ENCODE measurements around the gene NETO1.

NETO1 gene

GRCh38 chr18:72826736-72827135, 41.1 kb downstream of the NETO1 start:
- Mint-ChIP-seq H3K36me3 (ENCODE audit: low read depth) (no peaks in the 10 kb centered on the region), H3K4me3 (no peak overlapping the region), H3K27me3 (no peaks in the 10 kb centered on the region), H3K9me3 (no peaks in the 10 kb centered on the region), H3K27ac (no peak overlapping the region), H3K4me1 (ENCODE audit: low read depth) (no peaks in the 10 kb centered on the region)
- intact Hi-C loops (cut with micrococcal nuclease), result loop anchor here (10.0 kb wide), 1 partner anchor 58 kb away; no protein-coding TSS in a partner anchor

GRCh38 chr18:72823345-72823744, 44.4 kb downstream of the NETO1 start:
- Mint-ChIP-seq H3K4me3 (no peak overlapping the region), H3K27me3 (no peaks in the 10 kb centered on the region), H3K9me3 (no peaks in the 10 kb centered on the region), H3K27ac (no peak overlapping the region), H3K36me3 (ENCODE audit: low read depth) (no peaks in the 10 kb centered on the region), H3K4me1 (ENCODE audit: low read depth) (no peaks in the 10 kb centered on the region)
- intact Hi-C loops (cut with micrococcal nuclease), result loop anchor here (10.0 kb wide), 1 partner anchor 61 kb away; no protein-coding TSS in a partner anchor

GRCh38 chr18:72822202-72822601, 45.6 kb downstream of the NETO1 start:
- intact Hi-C loops (cut with micrococcal nuclease), result loop anchor here (10.0 kb wide), 1 partner anchor 63 kb away; no protein-coding TSS in a partner anchor
- no peaks in the 10 kb centered on the region for H3K36me3 Mint-ChIP-seq (ENCODE audit: low read depth)
- H3K4me1 Mint-ChIP-seq (ENCODE audit: low read depth), result no peaks in the 10 kb centered on the region
- no peaks in the 10 kb centered on the region for H3K27me3 Mint-ChIP-seq
- no peak overlapping the region for H3K4me3 Mint-ChIP-seq
- no peaks in the 10 kb centered on the region for H3K9me3 Mint-ChIP-seq
- H3K27ac Mint-ChIP-seq, result no peak overlapping the region

GRCh38 chr18:72820571-72820970, 47.2 kb downstream of the NETO1 start:
- Mint-ChIP-seq H3K27ac (no peak overlapping the region), H3K9me3 (no peaks in the 10 kb centered on the region), H3K4me1 (ENCODE audit: low read depth) (no peaks in the 10 kb centered on the region), H3K36me3 (ENCODE audit: low read depth) (no peaks in the 10 kb centered on the region), H3K4me3 (no peak overlapping the region), H3K27me3 (no peaks in the 10 kb centered on the region)
- intact Hi-C loops (cut with micrococcal nuclease), result loop anchor here (10.0 kb wide), 1 partner anchor 64 kb away; no protein-coding TSS in a partner anchor

- intact Hi-C loops (cut with micrococcal nuclease), result no loop called here
- no peaks in the 10 kb centered on the region for H3K27me3 Mint-ChIP-seq
- no peaks in the 10 kb centered on the region for H3K4me1 Mint-ChIP-seq (ENCODE audit: low read depth)
- no peak overlapping the region for H3K4me3 Mint-ChIP-seq
- no peaks in the 10 kb centered on the region for H3K36me3 Mint-ChIP-seq (ENCODE audit: low read depth)
- H3K9me3 Mint-ChIP-seq, result no peaks in the 10 kb centered on the region
- H3K27ac Mint-ChIP-seq, result no peak overlapping the region
These were observed 48.7 kb downstream of the NETO1 start for GRCh38 chr18:72819050-72819449.

GRCh38 chr18:72811047-72811446, 56.7 kb downstream of the NETO1 start:
- no peaks in the 10 kb centered on the region for H3K36me3 Mint-ChIP-seq (ENCODE audit: low read depth)
- no peaks in the 10 kb centered on the region for H3K9me3 Mint-ChIP-seq
- no peak overlapping the region for H3K27ac Mint-ChIP-seq
- H3K27me3 Mint-ChIP-seq, result no peaks in the 10 kb centered on the region
- intact Hi-C loops (cut with micrococcal nuclease), result no loop called here
- H3K4me3 Mint-ChIP-seq, result no peak overlapping the region
- H3K4me1 Mint-ChIP-seq (ENCODE audit: low read depth), result no peaks in the 10 kb centered on the region

- Mint-ChIP-seq H3K36me3 (ENCODE audit: low read depth) (no peaks in the 10 kb centered on the region), H3K4me3 (no peak overlapping the region), H3K4me1 (ENCODE audit: low read depth) (no peaks in the 10 kb centered on the region), H3K27me3 (no peaks in the 10 kb centered on the region), H3K9me3 (no peaks in the 10 kb centered on the region), H3K27ac (no peak overlapping the region)
- intact Hi-C loops (cut with micrococcal nuclease), result no loop called here
These were observed 59.1 kb downstream of the NETO1 start for GRCh38 chr18:72808680-72809079.

GRCh38 chr18:72799106-72799505, 68.7 kb downstream of the NETO1 start:
- Mint-ChIP-seq H3K27ac (no peak overlapping the region), H3K9me3 (no peaks in the 10 kb centered on the region), H3K36me3 (ENCODE audit: low read depth) (no peaks in the 10 kb centered on the region), H3K27me3 (no peaks in the 10 kb centered on the region), H3K4me3 (no peak overlapping the region), H3K4me1 (ENCODE audit: low read depth) (no peaks in the 10 kb centered on the region)
- intact Hi-C loops (cut with micrococcal nuclease), result no loop called here

GRCh38 chr18:72783530-72783929, 84.3 kb downstream of the NETO1 start:
- no peaks in the 10 kb centered on the region for H3K36me3 Mint-ChIP-seq (ENCODE audit: low read depth)
- H3K27ac Mint-ChIP-seq, result no peak overlapping the region
- H3K27me3 Mint-ChIP-seq, result no peaks in the 10 kb centered on the region
- H3K4me1 Mint-ChIP-seq (ENCODE audit: low read depth), result no peaks in the 10 kb centered on the region
- no peaks in the 10 kb centered on the region for H3K9me3 Mint-ChIP-seq
- H3K4me3 Mint-ChIP-seq, result no peak overlapping the region
- intact Hi-C loops (cut with micrococcal nuclease), result no loop called here

GRCh38 chr18:72774914-72775313, 92.9 kb downstream of the NETO1 start:
- no peaks in the 10 kb centered on the region for H3K4me1 Mint-ChIP-seq (ENCODE audit: low read depth)
- no peaks in the 10 kb centered on the region for H3K27me3 Mint-ChIP-seq
- intact Hi-C loops (cut with micrococcal nuclease), result no loop called here
- no peaks in the 10 kb centered on the region for H3K36me3 Mint-ChIP-seq (ENCODE audit: low read depth)
- no peak overlapping the region for H3K4me3 Mint-ChIP-seq
- H3K27ac Mint-ChIP-seq, result no peak overlapping the region
- no peaks in the 10 kb centered on the region for H3K9me3 Mint-ChIP-seq

GRCh38 chr18:72772916-72773315, 94.9 kb downstream of the NETO1 start:
- Mint-ChIP-seq H3K27me3 (no peaks in the 10 kb centered on the region), H3K4me3 (no peak overlapping the region), H3K36me3 (ENCODE audit: low read depth) (no peaks in the 10 kb centered on the region), H3K4me1 (ENCODE audit: low read depth) (no peaks in the 10 kb centered on the region), H3K9me3 (no peaks in the 10 kb centered on the region), H3K27ac (no peak overlapping the region)
- intact Hi-C loops (cut with micrococcal nuclease), result no loop called here

- H3K9me3 Mint-ChIP-seq, result no peaks in the 10 kb centered on the region
- H3K36me3 Mint-ChIP-seq (ENCODE audit: low read depth), result no peaks in the 10 kb centered on the region
- no peaks in the 10 kb centered on the region for H3K4me1 Mint-ChIP-seq (ENCODE audit: low read depth)
- no peak overlapping the region for H3K4me3 Mint-ChIP-seq
- intact Hi-C loops (cut with micrococcal nuclease), result no loop called here
- H3K27me3 Mint-ChIP-seq, result no peaks in the 10 kb centered on the region
- no peak overlapping the region for H3K27ac Mint-ChIP-seq
These were observed 99.0 kb downstream of the NETO1 start for GRCh38 chr18:72768681-72769229.

GRCh38 chr18:72762515-72763122, 105.2 kb downstream of the NETO1 start:
- H3K4me1 Mint-ChIP-seq (ENCODE audit: low read depth), result no peaks in the 10 kb centered on the region
- no peak overlapping the region for H3K27ac Mint-ChIP-seq
- H3K4me3 Mint-ChIP-seq, result no peak overlapping the region
- H3K9me3 Mint-ChIP-seq, result no peaks in the 10 kb centered on the region
- H3K36me3 Mint-ChIP-seq (ENCODE audit: low read depth), result no peaks in the 10 kb centered on the region
- no peaks in the 10 kb centered on the region for H3K27me3 Mint-ChIP-seq
- intact Hi-C loops (cut with micrococcal nuclease), result loop anchor here (5.0 kb wide), 1 partner anchor 1080 kb away; no protein-coding TSS in a partner anchor

- Mint-ChIP-seq H3K27me3 (no peaks in the 10 kb centered on the region), H3K27ac (no peak overlapping the region)
- intact Hi-C loops (cut with micrococcal nuclease), result no loop called here
These were observed 115.6 kb downstream of the NETO1 start for GRCh38 chr18:72752220-72752619.

GRCh38 chr18:72742002-72742401, 125.8 kb downstream of the NETO1 start:
- no peaks in the 10 kb centered on the region for H3K36me3 Mint-ChIP-seq (ENCODE audit: low read depth)
- no peaks in the 10 kb centered on the region for H3K27me3 Mint-ChIP-seq
- H3K9me3 Mint-ChIP-seq, result no peaks in the 10 kb centered on the region
- no peak overlapping the region for H3K27ac Mint-ChIP-seq
- no peak overlapping the region for H3K4me3 Mint-ChIP-seq
- no peaks in the 10 kb centered on the region for H3K4me1 Mint-ChIP-seq (ENCODE audit: low read depth)
- intact Hi-C loops (cut with micrococcal nuclease), result no loop called here

More at GRCh38 chr18:72752220-72752619, 115.6 kb downstream of the NETO1 start:
- Mint-ChIP-seq H3K9me3 (no peaks in the 10 kb centered on the region), H3K4me1 (ENCODE audit: low read depth) (no peaks in the 10 kb centered on the region), H3K4me3 (no peak overlapping the region), H3K36me3 (ENCODE audit: low read depth) (no peaks in the 10 kb centered on the region)

Data from dendritic cell treated with granulocyte-macrophage colony-stimulating factor and Interleukin-4, amounts not matched to agents 40 ng/mL and 50 ng/mL, for 4 days (primary cell).